HepG2 (cell line): ENCODE data around the gene FAAP100. TPM values are rescaled to one million over a fixed set of nuclear protein-coding genes. Genes with fewer than 3 reads are reported as not detected.

Source experiments
- AHDC1 ChIP-seq: sonication (generic); formaldehyde crosslinking; IDR thresholded peaks from 2 replicates; pipeline ENCODE4 v1.5.1; 2020; ENCODE audit warnings: mild to moderate bottlenecking, missing genetic modification reagents, borderline replicate concordance
- EHMT2 ChIP-seq: fragments of 200-600 bp; sonication (generic); IDR thresholded peaks from 2 replicates; pipeline ENCODE4 v1.7.0; 2017; ENCODE audit warnings: antibody characterized with exemption, low read depth, low read length, borderline replicate concordance
- GMEB1 ChIP-seq: sonication (generic); formaldehyde crosslinking; IDR thresholded peaks from 2 replicates; pipeline ENCODE4 v1.5.1; 2020; ENCODE audit warnings: missing genetic modification reagents, mild to moderate bottlenecking, borderline replicate concordance
- GZF1 ChIP-seq: sonication (generic); formaldehyde crosslinking; IDR thresholded peaks from 2 replicates; pipeline ENCODE4 v1.5.1; 2020; ENCODE audit warnings: mild to moderate bottlenecking, missing genetic modification reagents
- JUN ChIP-seq: sonication (generic); formaldehyde crosslinking; IDR thresholded peaks from 2 replicates; pipeline ENCODE4 v1.4.0; 2020; ENCODE audit warnings: mild to moderate bottlenecking, missing genetic modification reagents
- NFKBIZ ChIP-seq: IDR thresholded peaks from 2 replicates; pipeline ENCODE4 v1.6.1; 2018; ENCODE audit warnings: missing genetic modification reagents, missing compliant biosample characterization
- SIX4 ChIP-seq: sonication (generic); formaldehyde crosslinking; IDR thresholded peaks from 2 replicates; pipeline ENCODE4 v1.4.0; 2020; ENCODE audit warnings: missing genetic modification reagents
- TFE3 ChIP-seq: IDR thresholded peaks from 2 replicates; pipeline ENCODE4 v1.6.1; 2016
- TRAFD1 ChIP-seq: sonication (generic); formaldehyde crosslinking; IDR thresholded peaks from 2 replicates; pipeline ENCODE4 v1.5.1; 2020; ENCODE audit warnings: missing genetic modification reagents, mild to moderate bottlenecking, borderline replicate concordance
- ZIK1 ChIP-seq: sonication (generic); formaldehyde crosslinking; IDR thresholded peaks from 2 replicates; pipeline ENCODE4 v1.5.0; 2020; ENCODE audit warnings: mild to moderate bottlenecking, low read depth, missing genetic modification reagents, borderline replicate concordance
- ZNF18 ChIP-seq: sonication (generic); formaldehyde crosslinking; IDR thresholded peaks from 2 replicates; pipeline ENCODE4 v1.8.0; 2022; ENCODE audit warnings: mild to moderate bottlenecking, missing genetic modification reagents; ENCODE audit not compliant: insufficient replicate concordance
- ZNF230 ChIP-seq: sonication (generic); formaldehyde crosslinking; IDR thresholded peaks from 2 replicates; pipeline ENCODE4 v1.4.0; 2020; ENCODE audit warnings: mild to moderate bottlenecking, missing genetic modification reagents
- ZNF33B ChIP-seq: sonication (generic); formaldehyde crosslinking; IDR thresholded peaks from 2 replicates; pipeline ENCODE4 v1.5.1; 2020; ENCODE audit warnings: mild to moderate bottlenecking, missing genetic modification reagents
- ZNF781 ChIP-seq: sonication (generic); formaldehyde crosslinking; IDR thresholded peaks from 2 replicates; pipeline ENCODE4 v1.5.1; 2020; ENCODE audit warnings: borderline replicate concordance, mild to moderate bottlenecking, missing genetic modification reagents; ENCODE audit errors: not compliant biosample characterization
- ZSCAN12 ChIP-seq: sonication (generic); formaldehyde crosslinking; IDR thresholded peaks from 2 replicates; pipeline ENCODE4 v1.9.0; 2021; ENCODE audit warnings: mild to moderate bottlenecking, missing genetic modification reagents
- ZSCAN22 ChIP-seq: sonication (generic); formaldehyde crosslinking; IDR thresholded peaks from 2 replicates; pipeline ENCODE4 v1.4.0; 2020; ENCODE audit warnings: mild to moderate bottlenecking, missing genetic modification reagents
- polyA plus RNA-seq, 8 experiments: library from polyadenylated mRNA; depleted of rRNA in 3 of 8; stranded (reverse) in 7 of 8; unstranded in 1 of 8; fragments of >200 nt; fragmentation: Illumina TruSeq in 4 of 8; extraction: Trizol in 4 of 8; gene quantifications; 2 replicates each; pipeline versions ENCODE4 v1.2.1 to v1.2.3, GENCODE V29; 2011 to 2016; ENCODE audit warnings: low read depth in 4 of 8, missing spikeins in 1 of 8, mixed read lengths in 1 of 8; ENCODE audit not compliant: insufficient read depth in 1 of 8
- total RNA-seq, 5 experiments: library from RNA; depleted of rRNA; stranded (reverse); fragments of >200 nt; fragmentation: Illumina TruSeq; extraction: Trizol; gene quantifications; 2 replicates each; pipeline ENCODE4 v1.2.3, GENCODE V29; 2016; ENCODE audit warnings: low read depth in 1 of 5

FAAP100 gene
- total and polyA plus RNA-seq, 2 of the 13 experiments (the other 11 are each of a cell fraction or from before 2014, with no cell fraction given), result 7.6 to 20.8 TPM

GRCh38 chr17:81553018-81553615 lies 964 bp upstream of the FAAP100 start (continued):
- TF ChIP-seq ZNF18 (CRISPR knock-in tag) (no peak), ZNF33B (CRISPR knock-in tag) (no peak), ZIK1 (CRISPR knock-in tag) (no peak), TFE3 (CRISPR knock-in tag) (no peak), EHMT2 (no peak), AHDC1 (CRISPR knock-in tag) (no peak), GZF1 (CRISPR knock-in tag) (0 out of 2 replicates have a peak, but pooled peaks have one; percentile 56), NFKBIZ (CRISPR knock-in tag) (no peak), ZSCAN12 (no peak), JUN (CRISPR knock-in tag) (no peak), GMEB1 (CRISPR knock-in tag) (no peak), ZNF230 (CRISPR knock-in tag) (no peak), ZNF781 (CRISPR knock-in tag) (peak; percentile 19), TRAFD1 (CRISPR knock-in tag) (no peak), SIX4 (no peak), ZSCAN22 (0 out of 2 replicates have a peak, but pooled peaks have one; percentile 26)
